GM18867 (cell line): Measurements from ENCODE around the gene ACSF3.

Source experiments
- ATAC-seq: cut with Tn5 transposase; IDR thresholded peaks from one replicate; pipeline ENCODE4 v1.9.1; 2021; ENCODE audit warnings: mild to moderate bottlenecking, moderate library complexity; ENCODE audit not compliant: unreplicated experiment

ACSF3 gene

DNA sequence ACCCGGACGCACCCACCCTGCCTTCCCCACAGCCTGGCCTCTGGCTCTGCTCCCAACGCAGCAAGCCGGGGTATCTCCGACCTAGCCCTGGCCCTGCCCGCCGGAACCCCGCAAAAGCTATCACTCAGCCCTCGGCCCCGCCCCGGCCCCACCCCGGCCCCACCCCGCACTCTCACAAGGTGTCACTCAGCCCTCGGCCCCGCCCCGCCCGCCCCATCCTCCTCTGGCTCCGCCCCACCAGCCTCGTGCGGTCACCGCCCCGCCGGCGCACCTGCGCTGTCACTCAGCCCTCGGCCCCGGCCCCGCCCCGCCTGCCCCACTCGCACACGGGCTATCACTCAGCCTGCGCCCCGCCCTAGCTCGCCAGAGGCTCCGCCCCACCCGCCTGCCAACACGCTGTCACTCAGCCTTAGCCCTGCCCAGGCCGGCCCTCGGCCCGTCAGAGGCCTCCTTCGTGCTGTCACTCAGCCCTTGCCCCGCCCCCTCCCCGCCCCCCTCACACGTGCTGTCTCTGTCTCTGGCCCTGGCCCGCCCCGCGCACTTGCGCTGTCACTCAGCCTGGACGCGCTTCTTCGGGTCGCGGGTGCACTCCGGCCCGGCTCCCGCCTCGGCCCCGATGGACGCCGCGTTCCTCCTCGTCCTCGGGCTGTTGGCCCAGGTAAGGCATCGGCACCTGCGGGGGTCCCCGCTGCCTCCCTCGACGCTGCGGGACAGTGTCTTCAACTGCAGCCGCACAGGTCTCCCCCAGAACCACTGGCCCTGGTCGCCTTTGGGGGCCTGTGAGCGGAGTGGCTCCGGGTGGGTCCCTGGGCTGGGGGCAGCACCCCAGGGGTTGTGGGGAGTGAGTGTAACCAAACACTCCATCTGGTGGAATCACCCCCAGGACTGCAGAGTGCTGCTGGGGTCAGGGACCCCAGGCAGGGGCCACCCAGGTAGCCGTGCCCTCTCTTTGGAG is 77.8 kb downstream of the ACSF3 start, which contains the start of gene CDH15:
Gene CDH15, plus strand, starts transcription at position 533 of the 955 bp plus-strand sequence. Its CDS starts 84 bp downstream, at position 617.
- ATAC-seq: peak; percentile 80

DNA sequence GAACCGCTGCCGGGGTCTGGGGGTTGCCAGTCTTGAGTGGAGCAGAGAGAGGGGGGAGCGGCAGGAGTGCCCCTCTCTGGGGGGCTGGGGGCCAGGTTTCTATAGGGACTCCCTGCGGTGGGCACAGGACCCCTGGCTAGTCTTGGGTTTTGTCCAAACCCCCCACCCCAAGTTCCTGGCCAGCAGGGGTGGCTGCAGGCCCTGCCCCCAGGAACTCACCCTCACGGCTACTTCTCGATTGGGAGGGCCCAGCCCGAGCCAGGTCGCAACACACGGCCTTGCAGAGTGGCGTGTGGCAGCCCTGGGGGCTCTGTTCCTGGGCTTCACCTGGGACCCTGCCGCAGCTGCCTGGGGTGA is 78.5 kb downstream of the ACSF3 start:
- no peak for ATAC-seq

DNA sequence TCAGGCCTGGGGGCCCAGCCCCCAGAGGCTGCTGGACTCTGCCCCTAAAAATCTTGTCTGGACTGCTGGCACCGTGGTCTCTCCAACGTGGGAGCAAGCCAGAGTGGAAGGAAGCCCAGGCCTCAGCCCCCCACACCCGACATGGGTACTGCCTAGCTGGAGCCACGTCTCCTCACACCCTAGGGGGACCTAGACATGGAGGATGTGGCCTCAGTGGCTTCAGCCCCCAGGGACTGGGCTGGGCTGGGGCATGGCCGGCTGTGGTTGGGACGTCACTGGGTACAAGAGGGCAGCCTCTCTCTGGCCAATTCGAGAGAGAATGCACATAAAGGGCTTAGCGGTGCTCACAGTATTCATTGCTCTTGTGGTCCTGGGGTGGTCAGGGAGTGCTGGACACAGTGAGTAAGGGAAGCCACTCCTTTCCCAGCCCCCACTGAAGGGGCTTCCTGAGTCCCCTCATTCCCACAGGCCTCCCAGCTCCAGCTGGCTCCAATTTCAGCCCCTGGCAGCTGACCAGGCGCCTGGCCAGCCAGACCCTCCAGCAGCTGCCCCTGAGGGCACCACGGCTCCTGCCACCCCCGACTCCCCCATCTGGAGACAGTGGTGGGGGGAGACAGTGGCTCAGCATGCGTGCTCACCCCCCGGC is 79.0 kb downstream of the ACSF3 start:
- no peak for ATAC-seq

DNA sequence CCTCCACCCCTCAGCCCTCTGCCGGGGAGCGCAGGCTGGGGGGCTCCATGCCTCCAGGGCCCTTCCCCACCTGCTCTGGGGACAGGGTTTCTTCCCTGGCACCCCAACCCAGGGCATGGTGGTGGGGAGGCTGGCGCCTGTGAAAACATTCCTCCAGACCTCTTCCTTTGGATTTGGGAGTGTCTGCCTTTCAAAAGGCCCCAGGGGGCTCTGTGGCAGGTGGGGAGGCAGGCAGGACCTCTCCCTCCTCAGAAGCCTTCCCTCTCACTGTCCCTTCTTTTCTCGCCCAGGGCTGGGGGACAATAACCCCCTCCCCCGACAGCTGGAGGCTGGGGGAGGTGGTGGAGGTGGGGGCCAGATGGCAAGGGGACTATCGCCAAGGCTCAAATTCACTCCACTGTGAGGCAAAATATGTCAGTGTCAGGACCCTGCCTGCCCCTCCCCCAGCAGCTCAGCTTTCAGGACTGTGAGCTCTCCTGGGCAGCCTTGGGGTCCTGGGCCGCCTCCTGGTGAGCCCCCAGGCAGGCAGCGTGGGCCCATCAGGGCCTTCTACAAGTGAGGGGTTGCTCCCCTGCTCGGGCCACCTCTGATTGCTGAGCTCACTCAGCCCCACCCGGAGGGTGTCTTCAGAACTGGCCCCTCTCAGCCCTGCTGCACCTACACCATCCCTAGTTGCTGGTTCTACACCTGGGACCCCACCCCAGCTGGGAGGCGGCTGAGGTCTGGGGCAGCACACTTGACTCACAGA is 79.7 kb downstream of the ACSF3 start:
- no peak for ATAC-seq

DNA sequence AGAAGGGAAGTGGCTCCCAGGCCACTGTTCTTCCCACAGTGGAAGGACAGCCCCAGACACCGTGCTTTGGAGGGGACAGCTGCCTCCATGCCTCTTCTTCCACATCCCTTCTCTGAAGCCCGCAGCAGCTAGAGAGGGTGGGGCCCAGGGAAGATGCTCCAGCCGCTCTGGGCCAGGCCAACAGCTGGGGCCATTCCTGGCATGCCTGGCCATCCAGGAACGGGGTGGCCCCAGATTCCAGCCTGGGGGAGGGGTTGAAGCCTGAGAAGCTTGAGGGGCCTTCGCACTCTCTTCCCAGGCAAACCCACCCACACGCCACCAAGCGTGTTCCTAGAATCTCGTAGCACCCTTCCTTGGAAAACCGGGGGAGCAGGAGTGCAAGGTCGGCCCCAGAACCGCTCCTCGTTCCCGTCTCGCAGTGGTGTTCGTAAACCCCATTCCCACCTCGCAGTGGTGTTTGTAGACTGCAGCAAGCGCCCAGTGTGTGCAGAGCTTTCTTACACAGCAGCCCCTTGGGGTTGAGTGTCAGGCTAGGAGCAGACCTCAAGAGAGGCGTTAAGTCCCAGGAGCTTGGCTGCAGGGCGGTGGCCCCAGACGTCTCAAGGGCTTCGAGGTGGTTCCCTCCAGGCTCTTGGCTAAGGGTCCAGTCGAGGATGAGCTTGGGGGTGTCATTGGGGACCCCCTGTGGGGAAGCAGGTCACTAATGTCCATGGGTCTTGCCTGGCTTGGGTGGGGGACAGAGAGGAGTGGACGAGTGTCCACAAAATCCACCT is 80.6 kb downstream of the ACSF3 start:
- ATAC-seq: no peak

DNA sequence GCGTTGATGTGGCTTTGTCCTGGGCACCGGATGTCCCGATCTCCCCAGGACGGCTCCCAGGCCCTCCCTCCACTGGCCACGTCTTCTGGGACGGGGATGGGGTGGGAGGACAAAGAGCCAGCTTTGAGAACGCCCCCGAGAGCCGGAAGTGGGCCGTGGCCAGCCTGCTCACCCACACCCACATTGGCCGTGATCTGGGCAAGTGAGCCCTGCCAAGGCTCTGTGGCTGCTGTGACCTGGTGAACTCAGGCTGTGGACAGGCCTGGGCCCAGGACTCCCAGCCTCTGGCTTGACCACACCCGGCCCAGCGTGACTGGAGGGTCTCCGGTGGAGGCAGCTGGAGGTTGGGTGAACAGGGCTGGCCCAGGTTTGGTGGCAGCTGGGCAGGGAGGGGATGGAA is 81.2 kb downstream of the ACSF3 start:
- ATAC-seq: no peak

DNA sequence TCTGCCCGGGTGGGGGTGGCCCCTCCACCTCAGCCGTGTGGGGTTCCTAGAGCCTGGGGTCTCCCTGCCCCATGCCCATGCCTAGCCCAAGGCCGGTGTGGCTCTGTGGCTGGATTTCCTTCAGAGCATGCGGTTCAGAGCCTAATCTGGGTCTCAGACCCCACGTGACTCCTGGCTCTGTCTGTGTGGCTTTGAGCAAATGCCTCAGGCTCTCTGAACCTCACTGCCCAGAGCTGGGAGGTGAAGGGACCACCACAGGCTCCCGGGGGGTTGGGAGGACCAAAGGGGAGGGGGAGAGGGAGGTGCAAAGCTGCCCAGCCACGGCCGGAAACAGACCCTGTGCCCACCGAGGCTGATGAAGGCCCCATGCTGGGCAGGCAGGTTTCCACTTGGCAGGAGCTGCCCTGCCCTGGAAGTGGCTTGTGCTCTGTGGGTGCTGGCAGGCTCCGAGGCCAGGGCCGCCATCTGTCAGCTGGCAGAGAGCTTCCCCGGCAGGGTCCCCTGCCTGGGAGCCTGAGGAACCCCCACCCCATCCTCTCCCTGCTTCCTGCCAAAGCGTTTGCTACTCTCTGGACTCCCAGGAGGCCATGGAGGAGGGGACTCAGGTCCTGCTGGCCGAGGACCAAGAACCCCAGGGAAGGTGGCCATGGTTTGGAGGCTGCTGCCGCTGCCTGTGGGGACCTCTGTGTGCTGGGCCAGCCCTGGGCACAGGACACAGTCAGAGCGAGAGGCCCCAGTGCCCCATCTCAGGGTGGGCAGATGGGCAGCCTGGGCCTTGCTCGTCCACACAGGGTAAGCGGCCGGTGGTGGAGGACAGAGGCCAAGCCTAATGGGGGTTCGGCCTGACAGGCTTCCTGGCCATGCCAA is 81.9 kb downstream of the ACSF3 start:
- no peak for ATAC-seq

DNA sequence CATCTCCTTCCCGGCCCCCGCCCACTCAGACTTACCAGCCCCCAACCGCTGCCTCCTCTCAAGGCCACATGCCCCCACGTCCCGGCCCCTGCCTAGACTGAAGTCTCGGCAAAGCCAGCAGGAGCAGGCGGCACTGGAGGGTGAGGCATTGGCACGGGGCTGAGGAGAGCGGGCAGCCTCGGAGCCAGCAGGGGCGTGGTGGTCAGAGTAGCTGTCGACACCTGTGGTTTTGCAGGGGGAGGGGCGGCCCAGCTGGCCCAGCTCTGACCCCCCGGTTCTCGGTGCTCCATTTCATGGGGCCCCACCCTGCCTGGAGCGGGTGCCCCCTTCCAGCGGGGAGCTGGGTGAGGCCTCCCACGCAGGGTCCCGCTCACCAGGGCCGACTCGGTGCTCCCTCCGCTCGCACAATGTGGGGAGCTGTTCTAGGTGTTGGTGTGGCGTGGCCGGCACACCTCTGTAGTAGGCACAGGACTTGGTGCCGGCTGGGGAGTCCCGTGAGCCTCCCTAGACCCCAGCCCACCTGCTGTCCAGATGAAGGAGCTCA is 82.6 kb downstream of the ACSF3 start:
- no peak for ATAC-seq

DNA sequence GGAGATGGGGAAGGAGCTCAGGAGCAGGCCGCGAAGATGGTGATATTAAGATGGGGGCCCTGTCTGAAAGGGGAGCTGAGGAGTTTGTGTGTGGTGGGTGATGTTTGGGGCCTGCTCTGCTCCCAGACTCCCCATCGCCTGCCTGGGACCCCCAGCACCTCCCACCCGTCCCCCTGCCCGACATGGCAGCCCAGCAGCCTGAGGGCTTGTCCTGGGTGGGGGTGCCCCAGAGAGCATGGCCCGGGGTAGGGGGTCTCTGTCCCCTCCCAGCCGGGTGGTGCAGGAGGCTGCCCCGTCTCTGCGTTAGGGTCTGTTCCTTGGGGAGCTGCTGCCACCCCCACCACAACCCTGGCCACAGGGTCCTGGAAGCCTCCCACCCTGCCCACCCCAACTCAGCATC is 83.1 kb downstream of the ACSF3 start:
- no peak for ATAC-seq

DNA sequence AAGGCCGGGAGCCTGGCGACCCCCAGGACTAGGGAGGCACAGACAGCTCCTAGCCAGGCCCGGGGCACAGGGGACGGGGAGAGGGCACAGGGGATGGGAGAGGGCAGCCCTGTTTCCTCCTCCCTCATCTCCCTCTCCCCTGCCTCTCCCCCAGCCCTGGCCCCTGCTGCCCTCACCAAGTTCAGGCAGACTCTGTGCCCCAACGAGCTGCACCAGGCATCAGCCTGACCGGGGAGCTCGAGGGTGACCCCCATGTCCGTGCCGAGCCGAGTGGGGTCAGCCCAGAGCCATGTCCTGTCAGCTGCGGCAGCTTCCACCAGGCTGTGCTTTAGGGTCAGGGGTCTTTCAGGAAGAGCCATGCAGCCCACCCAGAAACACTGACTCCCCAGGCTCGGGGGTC is 83.8 kb downstream of the ACSF3 start:
- no peak for ATAC-seq

DNA sequence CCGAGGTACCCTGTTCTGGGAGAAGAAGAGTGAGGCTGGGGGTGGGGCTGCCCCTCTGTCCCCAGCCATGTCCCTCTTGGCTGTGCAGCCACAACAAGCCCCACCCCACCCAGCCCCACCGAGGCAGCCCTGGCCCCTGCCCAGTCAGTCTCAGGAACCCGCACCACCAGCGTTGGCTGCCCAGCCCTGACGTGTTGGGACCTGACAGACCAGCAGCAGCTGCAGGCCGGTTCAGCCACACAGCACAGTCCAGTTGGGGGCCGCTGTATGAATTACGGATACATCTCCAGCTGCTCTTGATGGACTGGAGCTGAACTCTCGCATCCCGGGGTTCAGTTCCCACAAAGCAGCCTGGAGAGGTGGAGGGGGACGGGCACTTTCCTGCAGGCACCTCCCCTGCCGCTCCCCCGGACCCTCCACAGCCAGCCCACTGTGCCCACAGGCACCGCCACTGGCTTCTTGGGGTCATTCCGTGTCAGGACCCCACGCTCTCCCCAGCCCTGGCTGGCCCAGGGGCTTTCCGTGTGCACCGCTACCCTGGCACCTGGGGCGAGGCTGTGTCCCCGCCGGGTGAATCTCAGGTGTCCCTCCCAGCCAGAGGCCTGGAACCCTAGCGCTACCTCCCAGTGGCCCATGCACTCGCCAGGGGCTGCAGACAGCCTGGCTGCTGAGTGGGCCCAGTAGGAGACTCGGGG is 84.9 kb downstream of the ACSF3 start:
- no peak for ATAC-seq

DNA sequence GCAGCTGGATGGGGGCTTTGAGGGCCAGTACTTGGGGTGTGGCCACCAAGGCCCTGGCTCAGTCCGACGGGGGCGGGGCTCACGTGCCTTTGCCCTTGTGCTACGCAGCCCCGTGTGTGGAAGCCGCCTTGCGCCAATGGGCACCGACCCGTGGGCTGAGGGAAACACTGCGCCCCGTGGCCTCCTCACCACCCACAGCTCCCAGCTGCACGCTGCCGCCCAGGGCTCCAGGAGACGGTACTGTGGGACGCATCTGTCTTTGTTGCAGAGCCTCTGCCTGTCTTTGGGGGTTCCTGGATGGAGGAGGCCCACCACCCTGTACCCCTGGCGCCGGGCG is 85.5 kb downstream of the ACSF3 start:
- ATAC-seq: no peak

DNA sequence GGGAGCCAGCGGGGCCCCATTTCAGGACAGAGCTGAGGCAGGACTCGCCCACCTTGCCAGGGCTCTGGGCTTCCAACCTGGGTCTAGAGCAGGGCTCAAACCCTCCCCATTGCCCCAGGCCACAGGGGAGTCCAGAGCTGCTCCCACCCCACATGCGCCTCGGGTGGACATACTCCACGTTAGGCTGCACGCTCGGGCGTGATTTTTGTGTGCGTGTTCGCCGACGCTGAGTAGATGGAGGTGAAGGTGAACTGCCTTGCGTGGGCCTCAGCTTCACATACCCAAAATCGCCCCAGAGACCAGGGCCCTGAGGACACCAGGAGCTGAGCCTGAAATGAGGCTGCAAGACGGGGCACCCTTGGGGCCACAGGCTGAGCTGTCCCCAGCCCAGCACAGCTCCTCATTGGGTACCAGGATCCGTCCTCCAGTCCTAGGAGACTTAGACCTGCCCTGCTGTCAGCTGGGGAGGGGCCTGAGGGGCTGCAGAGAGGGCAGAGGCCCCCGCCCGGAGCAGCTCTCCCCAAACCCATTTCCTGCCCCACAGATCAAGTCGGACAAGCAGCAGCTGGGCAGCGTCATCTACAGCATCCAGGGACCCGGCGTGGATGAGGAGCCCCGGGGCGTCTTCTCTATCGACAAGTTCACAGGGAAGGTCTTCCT is 86.1 kb downstream of the ACSF3 start:
- ATAC-seq: no peak

DNA sequence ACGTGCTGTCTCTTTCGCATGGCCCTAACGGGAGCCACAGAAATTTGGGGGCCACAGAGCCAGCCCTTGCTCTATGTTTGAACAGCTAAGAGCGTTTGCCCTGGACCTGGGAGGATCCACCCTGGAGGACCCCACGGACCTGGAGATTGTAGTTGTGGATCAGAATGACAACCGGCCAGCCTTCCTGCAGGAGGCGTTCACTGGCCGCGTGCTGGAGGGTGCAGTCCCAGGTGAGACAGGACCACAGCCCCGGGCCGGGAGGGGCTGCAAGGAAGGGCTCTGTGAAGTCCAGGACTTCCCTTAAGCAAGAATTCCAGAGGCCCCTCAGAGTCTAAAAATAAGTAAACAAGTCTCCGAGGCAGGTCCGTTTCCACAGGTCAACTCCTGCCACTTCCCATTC is 89.8 kb downstream of the ACSF3 start:
- no peak for ATAC-seq

DNA sequence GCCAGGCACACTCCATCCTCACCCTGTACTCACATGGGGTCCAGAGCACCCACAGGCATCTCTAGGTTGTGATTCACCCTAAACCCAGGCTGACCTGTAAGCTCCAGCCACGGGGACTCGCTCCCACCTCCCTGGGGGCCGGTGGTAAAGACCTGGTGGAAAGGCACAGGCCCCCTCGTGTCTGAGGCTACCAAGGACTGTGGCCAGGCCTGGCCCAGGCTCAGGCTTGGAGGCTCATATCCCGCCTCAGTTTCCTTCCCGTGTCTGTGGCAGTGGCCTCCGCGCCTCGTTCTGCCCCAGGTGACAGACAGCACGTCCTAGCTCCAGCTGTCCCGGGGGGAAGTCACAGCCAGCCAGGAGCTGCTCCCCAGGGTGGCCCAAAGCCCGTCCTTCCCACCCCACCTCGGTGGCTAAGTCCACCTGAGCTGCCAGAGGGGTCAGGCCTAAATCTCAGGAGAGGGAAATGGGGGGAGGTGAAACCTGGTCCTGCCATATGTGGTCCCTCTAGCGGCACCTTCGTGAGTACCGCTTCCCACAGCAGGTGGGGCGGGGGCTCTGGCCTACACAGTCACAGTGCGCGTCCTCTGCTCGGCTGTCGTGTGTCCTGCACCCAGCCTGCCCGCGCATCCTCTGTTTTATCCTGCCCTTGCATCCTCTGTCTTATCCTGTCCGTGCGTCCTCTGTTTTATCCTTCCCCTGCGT is 90.5 kb downstream of the ACSF3 start:
- no peak for ATAC-seq

DNA sequence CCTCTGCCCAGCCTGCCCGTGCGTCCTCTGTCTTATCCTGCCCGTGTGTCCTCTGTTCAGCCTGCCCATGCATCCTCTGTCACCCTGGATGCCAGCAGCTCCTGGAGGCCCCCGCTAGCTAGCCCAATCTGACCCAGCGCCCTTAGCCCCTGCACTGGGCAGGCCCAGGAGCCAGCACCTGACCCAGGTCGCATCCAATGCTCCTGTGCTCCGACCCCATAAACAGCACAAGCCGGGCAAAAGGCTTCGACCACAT is 91.0 kb downstream of the ACSF3 start:
- ATAC-seq: no peak

DNA sequence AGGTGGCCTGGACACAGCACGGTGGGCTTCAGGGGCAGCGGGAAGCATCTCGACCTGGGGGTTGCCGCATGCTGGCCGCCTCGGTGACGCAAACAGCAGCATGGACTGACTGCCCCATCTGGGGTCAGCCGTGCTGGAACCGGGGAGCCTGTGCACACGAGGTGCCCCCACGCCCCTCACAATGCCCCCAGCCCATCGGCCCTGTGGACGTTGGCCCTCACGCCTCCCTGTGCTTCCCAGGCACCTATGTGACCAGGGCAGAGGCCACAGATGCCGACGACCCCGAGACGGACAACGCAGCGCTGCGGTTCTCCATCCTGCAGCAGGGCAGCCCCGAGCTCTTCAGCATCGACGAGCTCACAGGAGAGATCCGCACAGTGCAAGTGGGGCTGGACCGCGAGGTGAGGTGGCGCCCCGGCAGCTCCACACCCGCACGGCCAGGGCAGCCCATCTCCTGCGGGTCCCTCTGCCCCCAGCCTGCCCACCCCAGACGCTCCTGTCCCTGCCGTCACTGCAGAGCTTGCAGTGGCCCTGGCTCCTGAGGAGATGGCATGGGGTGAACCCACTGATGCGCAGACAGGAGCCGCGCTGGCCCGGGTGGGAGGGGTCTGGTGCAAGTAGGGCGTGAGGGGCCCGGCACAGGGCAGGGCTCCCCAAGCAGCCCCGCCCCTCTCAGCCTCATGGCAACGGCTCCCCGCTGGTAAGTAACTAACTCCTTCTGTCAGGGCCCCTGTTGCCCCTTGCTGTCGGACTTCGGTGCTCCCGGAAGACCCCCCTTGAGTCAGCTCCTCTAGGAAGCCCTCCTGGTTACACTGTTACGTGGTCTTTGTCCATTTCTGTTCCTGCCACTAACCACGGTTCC is 91.5 kb downstream of the ACSF3 start:
- no peak for ATAC-seq
